H9 (cell line): ENCODE measurements around the gene MLLT11. TPM values are rescaled to one million over a fixed set of nuclear protein-coding genes. Genes with fewer than 3 reads are reported as not detected.

Experiments
- DNase-seq: peaks from one replicate; pipeline ENCODE4 v3.0.0-alpha.2; 2017
- H2AFZ ChIP-seq: one replicate; pipeline ENCODE4 v1.6.1; 2013; ENCODE audit warnings: mild to moderate bottlenecking, low read length, control low read depth, moderate library complexity
- H2AK5ac ChIP-seq: 2 replicates; pipeline ENCODE4 v1.6.1; 2013; ENCODE audit warnings: low read length, control low read depth, mixed read lengths; ENCODE audit not compliant: insufficient read length
- H2BK120ac ChIP-seq: one replicate; pipeline ENCODE4 v1.6.1; 2013; ENCODE audit warnings: low read depth, mild to moderate bottlenecking, low read length, control low read depth, inconsistent platforms; ENCODE audit not compliant: poor library complexity, severe bottlenecking
- H2BK12ac ChIP-seq: 2 replicates; pipeline ENCODE4 v1.6.1; 2013; ENCODE audit warnings: low read length, control low read depth, mixed read lengths, low read depth; ENCODE audit not compliant: insufficient read length
- H2BK15ac ChIP-seq: 2 replicates; pipeline ENCODE4 v1.6.1; 2013; ENCODE audit warnings: low read depth, low read length, control low read depth
- H2BK20ac ChIP-seq: one replicate; pipeline ENCODE4 v1.6.1; 2013; ENCODE audit warnings: low read depth, mild to moderate bottlenecking, low read length, control low read depth, inconsistent platforms; ENCODE audit not compliant: poor library complexity, severe bottlenecking
- H2BK5ac ChIP-seq: 2 replicates; pipeline ENCODE4 v1.6.1; 2013; ENCODE audit warnings: low read length, control low read depth, mixed read lengths; ENCODE audit not compliant: insufficient read length
- H3K14ac ChIP-seq: 2 replicates; pipeline ENCODE4 v1.6.1; 2013; ENCODE audit warnings: low read length, control low read depth; ENCODE audit not compliant: insufficient read depth
- H3K18ac ChIP-seq: 2 replicates; pipeline ENCODE4 v1.6.1; 2013; ENCODE audit warnings: low read depth, mild to moderate bottlenecking, mixed read lengths, low read length, control low read depth; ENCODE audit not compliant: insufficient read length
- H3K23ac ChIP-seq: 2 replicates; pipeline ENCODE4 v1.6.1; 2013; ENCODE audit warnings: low read length, control low read depth, mixed read lengths, low read depth; ENCODE audit not compliant: insufficient read length
- H3K23me2 ChIP-seq: 2 replicates; pipeline ENCODE4 v1.6.1; 2013; ENCODE audit warnings: low read depth, mild to moderate bottlenecking, mixed read lengths, low read length, control low read depth; ENCODE audit not compliant: insufficient read length, poor library complexity, severe bottlenecking
- H3K27ac ChIP-seq: 2 replicates; pipeline ENCODE4 v1.5.1; 2013; ENCODE audit warnings: low read length, control low read depth, mixed read lengths, low read depth; ENCODE audit not compliant: insufficient read length
- H3K27me3 ChIP-seq: 2 replicates; pipeline ENCODE4 v1.6.1; 2013; ENCODE audit warnings: low read length, control low read depth, inconsistent platforms; ENCODE audit not compliant: insufficient read depth
- H3K4ac ChIP-seq: 2 replicates; pipeline ENCODE4 v1.6.1; 2013; ENCODE audit warnings: low read depth, mild to moderate bottlenecking, control low read depth, inconsistent platforms, low read length, moderate library complexity
- H3K4me1 ChIP-seq: 2 replicates; pipeline ENCODE4 v1.6.1; 2013; ENCODE audit warnings: low read length, control low read depth, inconsistent platforms; ENCODE audit not compliant: insufficient read depth
- H3K4me2 ChIP-seq: 2 replicates; pipeline ENCODE4 v1.6.1; 2013; ENCODE audit warnings: low read length, control low read depth, mixed read lengths; ENCODE audit not compliant: insufficient read length, insufficient read depth
- H3K56ac ChIP-seq: 2 replicates; pipeline ENCODE4 v1.6.1; 2013; ENCODE audit warnings: low read depth, mild to moderate bottlenecking, mixed read lengths, low read length, control low read depth; ENCODE audit not compliant: insufficient read length
- H3K79me1 ChIP-seq: 2 replicates; pipeline ENCODE4 v1.6.1; 2013; ENCODE audit warnings: low read depth, mild to moderate bottlenecking, moderate library complexity, low read length, control low read depth, inconsistent platforms; ENCODE audit not compliant: insufficient read depth, poor library complexity, severe bottlenecking
- H3K79me2 ChIP-seq: 2 replicates; pipeline ENCODE4 v1.6.1; 2013; ENCODE audit warnings: low read length, control low read depth, inconsistent platforms; ENCODE audit not compliant: insufficient read depth
- H3K9ac ChIP-seq: 2 replicates; pipeline ENCODE4 v1.6.1; 2013; ENCODE audit warnings: low read length, control low read depth, mixed read lengths; ENCODE audit not compliant: insufficient read length; ENCODE audit errors: extremely low read depth
- H3K9me3 ChIP-seq: one replicate; pipeline ENCODE4 v1.6.1; 2013; ENCODE audit warnings: low read depth, low read length, inconsistent platforms; ENCODE audit not compliant: control insufficient read depth
- H3T11ph ChIP-seq: one replicate; pipeline ENCODE4 v1.6.1; 2013; ENCODE audit warnings: mild to moderate bottlenecking, low read length, control low read depth, inconsistent platforms
- H4K20me1 ChIP-seq: one replicate; pipeline ENCODE4 v1.6.1; 2013; ENCODE audit not compliant: control insufficient read depth, insufficient read length, insufficient read depth
- H4K5ac ChIP-seq: 2 replicates; pipeline ENCODE4 v1.6.1; 2013; ENCODE audit warnings: low read depth, mild to moderate bottlenecking, mixed read lengths, low read length, control low read depth; ENCODE audit not compliant: insufficient read length
- H4K8ac ChIP-seq: replicated peaks from 2 replicates; pipeline ENCODE4 v1.6.1; 2013; ENCODE audit warnings: low read length, control low read depth, mixed read lengths, low read depth; ENCODE audit not compliant: insufficient read length
- H4K91ac ChIP-seq: 2 replicates; pipeline ENCODE4 v1.6.1; 2013; ENCODE audit warnings: low read depth, mild to moderate bottlenecking, moderate library complexity, mixed read lengths, low read length, control low read depth; ENCODE audit not compliant: insufficient read length
- H3K27ac Mint-ChIP-seq, 3 experiments: 2 replicates in 2 of 3; 3 replicates in 1 of 3; pipeline ENCODE4 v1.8.0; 2020 to 2021; ENCODE audit warnings: mixed read lengths in 3 of 3, mild to moderate bottlenecking in 1 of 3, moderate library complexity in 1 of 3
- H3K27me3 Mint-ChIP-seq: 2 replicates; pipeline ENCODE4 v1.8.0; 2021; ENCODE audit warnings: low read depth, mild to moderate bottlenecking, moderate library complexity, mixed read lengths
- H3K36me3 Mint-ChIP-seq, 3 experiments: 2 replicates in 2 of 3; 3 replicates in 1 of 3; pipeline ENCODE4 v1.8.0; 2020 to 2021; ENCODE audit warnings: low read depth in 3 of 3, mixed read lengths in 3 of 3; ENCODE audit not compliant: insufficient read depth in 1 of 3
- H3K4me1 Mint-ChIP-seq, 2 experiments: 2 replicates each; pipeline ENCODE4 v1.8.0; 2020; ENCODE audit warnings: mixed read lengths in 2 of 2
- H3K4me3 Mint-ChIP-seq, 2 experiments: 2 replicates in 1 of 2; 3 replicates in 1 of 2; pipeline ENCODE4 v1.8.0; 2020 to 2021; ENCODE audit warnings: mild to moderate bottlenecking in 2 of 2, mixed read lengths in 2 of 2, moderate library complexity in 1 of 2
- H3K9me3 Mint-ChIP-seq, 2 experiments: 2 replicates in 1 of 2; 3 replicates in 1 of 2; pipeline ENCODE4 v1.8.0; 2020; ENCODE audit warnings: mild to moderate bottlenecking in 2 of 2, mixed read lengths in 2 of 2, moderate library complexity in 1 of 2
- CTCF ChIP-seq: fragments of 200-600 bp; sonication (generic); conservative IDR thresholded peaks from 3 replicates; pipeline ENCODE4 v1.8.0; 2021; ENCODE audit warnings: antibody characterized with exemption, mild to moderate bottlenecking
- total RNA-seq: library from RNA; stranded (reverse); gene quantifications from 2 replicates; pipeline ENCODE4 v1.2.1, GENCODE V29; 2021

The MLLT11 gene
- total RNA-seq, 1 experiment from 2014 or later, result 13.2 TPM

GRCh38 chr1:151026460-151026859, 33.7 kb upstream of the MLLT11 start:
- H2AFZ ChIP-seq, result no peak overlapping the region
- no peaks in the 10 kb centered on the region for H3K9me3 ChIP-seq
- H3K27me3 ChIP-seq, result no peaks in the 10 kb centered on the region
- no peak overlapping the region for H3K27ac Mint-ChIP-seq
- peaks cover 19 to 49% (median 48%) of the 10 kb centered on the region in 3 experiments for H3K36me3 Mint-ChIP-seq
- H3K56ac ChIP-seq, result no peak overlapping the region
- no peak overlapping the region for H4K91ac ChIP-seq
- H3K27ac ChIP-seq, result no peak overlapping the region
- H3K4ac ChIP-seq, result no peak overlapping the region
- H2AK5ac ChIP-seq, result no peak overlapping the region
- H3K14ac ChIP-seq, result no peak overlapping the region
- H4K5ac ChIP-seq, result no peak overlapping the region
- no peaks in the 10 kb centered on the region for H3K27me3 Mint-ChIP-seq
- DNase-seq, result no peak
- H3K9me3 Mint-ChIP-seq, result no peaks in the 10 kb centered on the region
- H3T11ph ChIP-seq, result no peak overlapping the region
- no peak overlapping the region for H4K8ac ChIP-seq
- no peaks in the 10 kb centered on the region for H3K79me2 ChIP-seq
- H2BK5ac ChIP-seq, result no peak overlapping the region
- H3K18ac ChIP-seq, result no peak overlapping the region
- H4K20me1 ChIP-seq, result no peaks in the 10 kb centered on the region
- H2BK20ac ChIP-seq, result no peak overlapping the region
- H3K4me1 ChIP-seq, result no peaks in the 10 kb centered on the region
- H2BK15ac ChIP-seq, result no peak overlapping the region
- no peak overlapping the region for H3K9ac ChIP-seq
- H2BK12ac ChIP-seq, result no peak overlapping the region
- H3K23ac ChIP-seq, result no peak overlapping the region
- no peak overlapping the region for H3K4me3 Mint-ChIP-seq
- H3K4me2 ChIP-seq, result no peak overlapping the region
- no peaks in the 10 kb centered on the region for H3K79me1 ChIP-seq
- TF ChIP-seq CTCF, result no peak
- H3K23me2 ChIP-seq, result no peaks in the 10 kb centered on the region
- H2BK120ac ChIP-seq, result no peak overlapping the region
- H3K4me1 Mint-ChIP-seq, result peaks cover 0 to 5% of the 10 kb centered on the region in 2 experiments; a peak in 2 of 4 replicates
